MM.1S (cell line): ENCODE results near the gene MEGF9.

ENCODE experiments used
- DNase-seq: peaks from one replicate; pipeline ENCODE4 v3.0.0-alpha.2; 2015
- H2AFZ ChIP-seq: fragments of 300-600 bp; sonication (generic); 2 replicates; pipeline ENCODE4 v1.6.0; 2016; ENCODE audit warnings: antibody characterized with exemption, low read length
- H3F3A ChIP-seq: fragments of 300-600 bp; sonication (generic); 2 replicates; pipeline ENCODE4 v1.6.1; 2016; ENCODE audit warnings: mild to moderate bottlenecking, antibody characterized with exemption, low read length, moderate library complexity, mixed read lengths; ENCODE audit not compliant: insufficient read depth
- H3K27ac ChIP-seq: fragments of 300-600 bp; sonication (generic); 2 replicates; pipeline ENCODE4 v1.5.1; 2016; ENCODE audit warnings: mild to moderate bottlenecking, low read length
- H3K27me3 ChIP-seq: fragments of 300-600 bp; sonication (generic); replicated peaks from 2 replicates; pipeline ENCODE4 v1.6.0; 2016; ENCODE audit warnings: low read length; ENCODE audit not compliant: insufficient read depth
- H3K36me3 ChIP-seq: fragments of 300-600 bp; sonication (generic); replicated peaks from 2 replicates; pipeline ENCODE4 v1.6.1; 2016; ENCODE audit warnings: mild to moderate bottlenecking, low read length, mixed read lengths; ENCODE audit not compliant: insufficient read depth
- H3K4me1 ChIP-seq: fragments of 300-600 bp; sonication (generic); 2 replicates; pipeline ENCODE4 v1.6.1; 2016; ENCODE audit warnings: low read length, mixed read lengths
- H3K4me2 ChIP-seq: fragments of 300-600 bp; sonication (generic); 2 replicates; pipeline ENCODE4 v1.6.0; 2016; ENCODE audit warnings: low read depth, low read length
- H3K4me3 ChIP-seq: fragments of 300-600 bp; sonication (generic); 2 replicates; pipeline ENCODE4 v1.5.1; 2016; ENCODE audit warnings: low read length, mixed read lengths
- H3K79me2 ChIP-seq: fragments of 300-600 bp; sonication (generic); 2 replicates; pipeline ENCODE4 v1.6.1; 2016; ENCODE audit warnings: mixed run types, low read length, mixed read lengths
- H3K9ac ChIP-seq: fragments of 300-600 bp; sonication (generic); 2 replicates; pipeline ENCODE4 v1.6.1; 2016; ENCODE audit warnings: low read length, mixed read lengths
- H3K9me2 ChIP-seq: fragments of 300-600 bp; sonication (generic); replicated peaks from 2 replicates; pipeline ENCODE4 v1.6.1; 2016; ENCODE audit warnings: mild to moderate bottlenecking, low read length, mixed read lengths; ENCODE audit not compliant: insufficient read depth
- H3K9me3 ChIP-seq: fragments of 300-600 bp; sonication (generic); replicated peaks from 2 replicates; pipeline ENCODE4 v1.6.1; 2016; ENCODE audit warnings: mild to moderate bottlenecking, low read length, mixed read lengths; ENCODE audit not compliant: insufficient read depth
- H4K20me1 ChIP-seq: fragments of 300-600 bp; sonication (generic); 2 replicates; pipeline ENCODE4 v1.6.1; 2016; ENCODE audit warnings: mild to moderate bottlenecking, low read length, moderate library complexity, mixed read lengths; ENCODE audit not compliant: insufficient read depth
- EZH2 ChIP-seq: fragments of 300-600 bp; sonication (generic); optimal IDR thresholded peaks from 2 replicates; pipeline ENCODE3; 2017; ENCODE audit warnings: low read depth, mild to moderate bottlenecking, antibody characterized with exemption, low read length, mixed read lengths
- EZH2phosphoT487 ChIP-seq: fragments of 300-600 bp; sonication (generic); IDR thresholded peaks from 2 replicates; pipeline ENCODE4 v1.6.1; 2018; ENCODE audit warnings: antibody characterized with exemption, low read length
- TF ChIP-seq, protein P1 (sequence below): fragments of 300-600 bp; sonication (generic); IDR thresholded peaks from 2 replicates; pipeline ENCODE4 v1.5.1; 2016; ENCODE audit warnings: antibody characterized with exemption, low read length, mixed read lengths

Gene MEGF9

GRCh38 chr9:120707170-120707569 is 7.1 kb downstream of the MEGF9 start:
- Histone ChIP-seq H4K20me1 (no peaks in the 10 kb centered on the region), H3K9ac (no peak overlapping the region), H3K9me3 (no peaks in the 10 kb centered on the region), H3K4me3 (no peak overlapping the region), H3K4me2 (no peak overlapping the region), H3K9me2 (no peaks in the 10 kb centered on the region), H3K4me1 (peaks cover 16% of the 10 kb centered on the region), H3K36me3 (no peaks in the 10 kb centered on the region), H3K27me3 (no peaks in the 10 kb centered on the region), H3K79me2 (peaks cover 38% of the 10 kb centered on the region), H2AFZ (no peak overlapping the region), H3K27ac (no peak overlapping the region), H3F3A (peaks cover 14% of the 10 kb centered on the region)
- DNase-seq = no peak
- TF ChIP-seq EZH2 (no peak), EZH2phosphoT487 (no peak)
- TF ChIP-seq, protein P1, sequence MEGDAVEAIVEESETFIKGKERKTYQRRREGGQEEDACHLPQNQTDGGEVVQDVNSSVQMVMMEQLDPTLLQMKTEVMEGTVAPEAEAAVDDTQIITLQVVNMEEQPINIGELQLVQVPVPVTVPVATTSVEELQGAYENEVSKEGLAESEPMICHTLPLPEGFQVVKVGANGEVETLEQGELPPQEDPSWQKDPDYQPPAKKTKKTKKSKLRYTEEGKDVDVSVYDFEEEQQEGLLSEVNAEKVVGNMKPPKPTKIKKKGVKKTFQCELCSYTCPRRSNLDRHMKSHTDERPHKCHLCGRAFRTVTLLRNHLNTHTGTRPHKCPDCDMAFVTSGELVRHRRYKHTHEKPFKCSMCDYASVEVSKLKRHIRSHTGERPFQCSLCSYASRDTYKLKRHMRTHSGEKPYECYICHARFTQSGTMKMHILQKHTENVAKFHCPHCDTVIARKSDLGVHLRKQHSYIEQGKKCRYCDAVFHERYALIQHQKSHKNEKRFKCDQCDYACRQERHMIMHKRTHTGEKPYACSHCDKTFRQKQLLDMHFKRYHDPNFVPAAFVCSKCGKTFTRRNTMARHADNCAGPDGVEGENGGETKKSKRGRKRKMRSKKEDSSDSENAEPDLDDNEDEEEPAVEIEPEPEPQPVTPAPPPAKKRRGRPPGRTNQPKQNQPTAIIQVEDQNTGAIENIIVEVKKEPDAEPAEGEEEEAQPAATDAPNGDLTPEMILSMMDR = no peak

DNA sequence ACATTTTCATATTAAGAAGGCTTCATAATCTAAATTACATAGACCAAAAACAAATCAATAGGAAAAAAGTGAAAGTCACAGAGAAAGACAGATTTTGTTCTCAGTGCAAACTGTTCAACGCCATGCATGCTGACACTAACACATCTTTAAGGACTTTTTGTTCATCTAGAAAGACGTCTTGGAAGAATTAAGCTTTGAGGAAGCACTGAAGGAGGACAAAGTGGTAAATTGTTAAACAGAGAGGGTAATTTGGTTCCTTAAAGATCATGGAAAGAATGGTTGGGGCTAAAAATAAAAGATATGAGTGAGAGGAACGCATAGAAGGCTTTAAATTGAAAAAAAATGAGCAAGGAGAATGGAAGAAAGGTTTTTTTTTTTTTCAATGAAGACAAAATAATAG is 9.1 kb downstream of the MEGF9 start:
- peaks cover 32% of the 10 kb centered on the region for H3K79me2 ChIP-seq
- H2AFZ ChIP-seq = no peak overlapping the region
- no peak overlapping the region for H3K27ac ChIP-seq
- H3K9me2 ChIP-seq = no peaks in the 10 kb centered on the region
- no peak overlapping the region for H3K4me3 ChIP-seq
- no peak overlapping the region for H3K9ac ChIP-seq
- no peaks in the 10 kb centered on the region for H3F3A ChIP-seq
- no peaks in the 10 kb centered on the region for H3K27me3 ChIP-seq
- H3K4me2 ChIP-seq = no peak overlapping the region
- H3K4me1 ChIP-seq = no peaks in the 10 kb centered on the region
- TF ChIP-seq EZH2phosphoT487 (no peak), EZH2 (no peak)
- TF ChIP-seq, protein P1 = no peak
- H3K9me3 ChIP-seq = no peaks in the 10 kb centered on the region
- H3K36me3 ChIP-seq = no peaks in the 10 kb centered on the region
- no peak for DNase-seq
- no peaks in the 10 kb centered on the region for H4K20me1 ChIP-seq

- TF ChIP-seq, protein P1 = no peak
- TF ChIP-seq EZH2phosphoT487 (no peak), EZH2 (no peak)
- H3K4me1 ChIP-seq = no peaks in the 10 kb centered on the region
- no peaks in the 10 kb centered on the region for H3F3A ChIP-seq
- no peak for DNase-seq
- peaks cover 4% of the 10 kb centered on the region for H3K79me2 ChIP-seq
- H3K27me3 ChIP-seq = no peaks in the 10 kb centered on the region
- H3K27ac ChIP-seq = no peak overlapping the region
- H3K4me2 ChIP-seq = no peak overlapping the region
- H2AFZ ChIP-seq = no peak overlapping the region
- no peaks in the 10 kb centered on the region for H3K36me3 ChIP-seq
- H4K20me1 ChIP-seq = no peaks in the 10 kb centered on the region
- no peaks in the 10 kb centered on the region for H3K9me2 ChIP-seq
- no peak overlapping the region for H3K9ac ChIP-seq
- H3K9me3 ChIP-seq = no peaks in the 10 kb centered on the region
- no peak overlapping the region for H3K4me3 ChIP-seq
These were observed 12.2 kb downstream of the MEGF9 start for GRCh38 chr9:120702075-120702474.
